Body of pancreas (tissue), 4 donors: ENCODE measurements around the gene IGFBP3. TPM values are rescaled to one million over a fixed set of nuclear protein-coding genes. Genes with fewer than 3 reads are reported as not detected.

Experiments used
- ATAC-seq: fragments of 150-250 bp; one replicate; pipeline ENCODE4 v1.9.1; 2016
- DNase-seq, 4 donors: peaks; one replicate each; pipeline ENCODE4 v3.0.0-alpha.2; 2019
- H3K27ac ChIP-seq, 4 donors: fragments of 200-600 bp; sonication (generic); 1 replicate in 3 of 4; 2 replicates in 1 of 4; pipeline versions ENCODE4 v1.5.1 to v1.6.1; 2016 to 2019; ENCODE audit warnings: mild to moderate bottlenecking in 1 of 4, mixed read lengths in 1 of 4, moderate library complexity in 1 of 4
- H3K27me3 ChIP-seq, 2 donors: fragments of 200-600 bp; sonication (generic); one replicate each; pipeline ENCODE4 v1.6.0; 2016; ENCODE audit warnings: mild to moderate bottlenecking in 1 of 2
- H3K36me3 ChIP-seq, 2 donors: fragments of 200-600 bp; sonication (generic); replicated peaks in 1 of 2; 2 replicates each; pipeline ENCODE4 v1.5.1; 2016; ENCODE audit warnings: low read depth in 2 of 2; ENCODE audit not compliant: insufficient read depth in 1 of 2
- H3K4me1 ChIP-seq: fragments of 200-600 bp; sonication (generic); one replicate; pipeline ENCODE4 v1.6.0; 2016
- H3K4me3 ChIP-seq, 2 donors: fragments of 200-600 bp; sonication (generic); 1 replicate in 1 of 2; 2 replicates in 1 of 2; pipeline ENCODE4 v1.5.1; 2016 to 2019
- H3K9me3 ChIP-seq, 3 donors: fragments of 200-600 bp; sonication (generic); 1 replicate in 2 of 3; 2 replicates in 1 of 3; pipeline ENCODE4 v1.5.1; 2016
- CTCF ChIP-seq, 7 experiments: fragments of 450-650 bp in 4 of 7; fragments of 200-600 bp in 3 of 7; sonication (generic) in 3 of 7; IDR thresholded peaks; one replicate each; pipeline ENCODE4 v1.5.1; 2016 to 2019; ENCODE audit warnings: antibody characterized with exemption in 7 of 7
- POLR2A ChIP-seq, 3 donors: fragments of 450-650 bp; IDR thresholded peaks; one replicate each; pipeline ENCODE4 v1.6.1; 2016; ENCODE audit warnings: antibody characterized with exemption in 3 of 3, mild to moderate bottlenecking in 2 of 3
- whole genome bisulfite sequencing, 2 donors: methylation state at CpG; one replicate each; pipeline ENCODE4 v1.1.5; 2017; 5-methylcytosine and 5-hydroxymethylcytosine counted together
- intact Hi-C: fragments of 100-400 bp; cut with DNase I; formaldehyde crosslinking; loops from one replicate; pipeline ENCODE4 v1.15.1; 2023
- total RNA-seq, 2 donors: library from RNA; depleted of rRNA; stranded (reverse); fragments of >200 nt; gene quantifications; one replicate each; pipeline ENCODE4 v1.1.0, GENCODE V29; 2016

IGFBP3 gene
- total RNA-seq, 2 donors from 2014 or later: 100 to 405 TPM

DNA sequence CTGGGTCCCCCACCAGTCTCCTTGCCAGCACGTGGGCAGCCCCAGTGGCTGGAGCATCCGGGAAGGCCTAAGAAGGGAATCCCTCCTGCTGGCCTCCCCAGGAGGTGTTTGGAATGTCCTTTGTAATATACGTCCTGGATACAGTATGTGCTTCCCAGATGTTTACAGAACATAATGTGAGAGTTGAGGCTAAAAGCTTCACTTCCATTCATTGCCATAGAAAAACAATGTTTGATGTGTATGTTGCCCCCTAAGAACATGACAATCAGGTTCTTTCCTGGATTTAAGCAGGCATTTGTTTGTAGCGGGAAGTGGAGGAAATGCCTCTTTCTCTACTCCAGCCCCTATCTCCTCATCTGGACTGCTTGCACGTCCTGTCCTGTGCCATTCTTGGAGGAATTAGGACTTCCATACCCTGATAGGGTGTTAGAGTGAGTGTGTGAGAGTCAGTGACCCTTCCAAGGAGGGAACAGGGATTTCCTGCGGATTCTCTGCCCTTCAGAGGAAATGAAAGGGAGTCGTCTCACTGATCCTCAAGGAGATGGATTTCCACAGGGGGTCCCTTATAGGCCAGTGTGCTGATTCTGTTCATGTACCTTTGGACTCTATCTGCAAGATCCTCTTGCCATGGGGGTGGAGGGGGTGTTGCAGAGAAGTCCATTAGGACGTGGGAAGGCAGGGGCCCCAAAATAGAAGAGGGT lies 31.6 kb downstream of the IGFBP3 start:
- no peaks in the 10 kb centered on the region for H3K9me3 ChIP-seq
- intact Hi-C loops: no loop called here
- H3K4me3 ChIP-seq: no peak overlapping the region
- no peak for DNase-seq
- no peak overlapping the region for H3K27ac ChIP-seq
- no peak for ATAC-seq
- peaks cover 0 to under 1% of the 10 kb centered on the region in 2 donors for H3K27me3 ChIP-seq
- WGBS, 2 donors: 54 to 67% methylated on average over 8 of the region's 8 CpGs
- TF ChIP-seq POLR2A (IDR thresholded peaks at IDR 0.05): no peak
- H3K4me1 ChIP-seq: peaks cover 12% of the 10 kb centered on the region
- H3K36me3 ChIP-seq: no peaks in the 10 kb centered on the region

DNA sequence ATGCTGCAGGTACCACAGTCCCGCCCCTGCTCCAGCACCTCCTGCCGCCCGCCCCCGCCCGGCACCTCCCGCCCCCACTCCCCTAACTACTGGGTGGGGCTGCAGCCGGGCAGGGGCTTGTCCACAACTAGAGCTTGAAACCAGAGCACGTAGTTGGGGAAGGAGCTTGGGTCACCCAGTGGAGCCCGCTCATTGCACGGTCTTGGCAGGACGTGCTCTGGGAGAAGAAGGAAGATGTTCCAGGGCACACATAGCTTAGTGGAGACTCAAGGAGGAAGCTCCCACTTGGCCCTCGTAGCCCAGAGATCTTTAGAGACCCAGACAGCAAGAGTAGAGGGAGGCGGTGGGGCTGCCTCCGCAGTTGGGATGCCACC lies 32.1 kb downstream of the IGFBP3 start:
- WGBS, 2 donors: 18 to 41% methylated on average over 4 to 9 of the region's 14 CpGs
- H3K4me3 ChIP-seq: no peak overlapping the region
- intact Hi-C loops: no loop called here

GRCh38 chr7:45888185-45888992 lies 32.7 kb downstream of the IGFBP3 start, which contains the start of gene IGFBP1:
TSS of gene IGFBP1 (plus strand) at chr7:45888488. CDS start at chr7:45888653, 165 bp downstream.
- DNase-seq (peak in 2 of 4 donors; percentile 16 to 19), ATAC-seq (peak; percentile 18)
- TF ChIP-seq CTCF (IDR thresholded peaks at IDR 0.05) (no peak), POLR2A (IDR thresholded peaks at IDR 0.05) (no peak)
- intact Hi-C loops: no loop called here
- peaks cover 12% of the 10 kb centered on the region for H3K4me1 ChIP-seq
- no peak within 1 kb of the TSS for H3K4me3 ChIP-seq
- H3K36me3 ChIP-seq: no peaks in the 10 kb centered on the region
- no peak within 1 kb of the TSS for H3K27ac ChIP-seq
- 2 to 6% methylated on average over 5 to 70 of the region's 73 CpGs for WGBS, 2 donors
- peaks cover 0 to 5% of the 10 kb centered on the region in 2 donors for H3K27me3 ChIP-seq
- no peaks in the 10 kb centered on the region for H3K9me3 ChIP-seq

More for the DNA sequence above, 32.1 kb downstream of the IGFBP3 start:
- Histone ChIP-seq H3K9me3 (no peaks in the 10 kb centered on the region), H3K27me3 (peaks cover 0 to 5% of the 10 kb centered on the region in 2 donors), H3K36me3 (no peaks in the 10 kb centered on the region), H3K4me1 (peaks cover 12% of the 10 kb centered on the region), H3K27ac (no peak overlapping the region)
- no peak for TF ChIP-seq POLR2A (IDR thresholded peaks at IDR 0.05)
- no peak for TF ChIP-seq CTCF (IDR thresholded peaks at IDR 0.05)
- DNase-seq (no peak), ATAC-seq (no peak)

DNA sequence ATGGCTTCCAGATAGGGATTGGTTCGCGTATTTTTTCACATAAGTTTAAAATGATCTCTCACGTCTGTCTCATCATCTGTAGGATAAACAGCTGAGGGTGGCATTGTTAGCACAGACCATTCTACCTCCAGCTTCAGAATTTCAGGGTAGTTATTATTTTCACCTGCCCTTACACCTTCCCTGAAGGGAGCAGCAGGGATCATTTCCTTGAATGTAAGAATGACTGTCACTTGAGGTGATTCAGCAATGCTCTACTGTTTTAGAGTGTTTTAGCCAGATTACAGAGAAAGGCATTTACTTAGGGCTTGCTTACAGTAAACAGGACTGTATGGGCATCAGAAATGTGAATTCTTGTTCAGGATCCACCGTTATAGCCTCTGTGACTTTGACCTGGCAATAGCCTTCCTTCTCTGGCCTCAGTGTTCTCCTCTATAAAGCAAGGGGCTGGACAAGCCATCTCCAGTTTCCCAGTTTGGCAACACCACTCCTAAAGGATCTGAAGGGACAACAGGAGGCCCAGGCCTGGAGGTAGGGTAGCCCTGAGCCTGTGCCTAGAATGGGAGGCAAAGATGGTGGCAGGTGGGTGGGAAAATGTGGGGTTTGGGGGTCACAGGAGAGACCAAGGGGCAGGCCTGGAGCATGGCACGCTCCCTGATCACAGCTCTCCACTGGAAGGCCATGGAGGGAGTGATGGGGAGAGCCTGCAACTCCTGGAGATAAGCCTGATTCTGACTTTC lies 34.0 kb downstream of the IGFBP3 start:
- H3K4me3 ChIP-seq: no peak overlapping the region
- peaks cover 0 to 5% of the 10 kb centered on the region in 2 donors for H3K27me3 ChIP-seq

More for the DNA sequence above, 34.0 kb downstream of the IGFBP3 start:
- DNase-seq (no peak), ATAC-seq (no peak)
- H3K27ac ChIP-seq: no peak overlapping the region
- H3K9me3 ChIP-seq: no peaks in the 10 kb centered on the region
- intact Hi-C loops: no loop called here
- no peak for TF ChIP-seq CTCF (IDR thresholded peaks at IDR 0.05)
- no peak for TF ChIP-seq POLR2A (IDR thresholded peaks at IDR 0.05)
- H3K4me1 ChIP-seq: peaks cover 12% of the 10 kb centered on the region
- WGBS, 2 donors: 83 to 95% methylated on average over 5 of the region's 5 CpGs
- H3K36me3 ChIP-seq: no peaks in the 10 kb centered on the region
